ENCODE data around the gene PER3. TPM values are rescaled to one million over a fixed set of nuclear protein-coding genes. Genes with fewer than 3 reads are reported as not detected.

The PER3 gene
- total and polyA plus RNA-seq, 2 donors (not counting 1 experiment from before 2014, with no cell fraction given), result 2.4 to 5.8 TPM

GRCh38 chr1:7753641-7754040 is 30.4 kb upstream of the PER3 start:
- no peak for TF ChIP-seq EZH2 (IDR thresholded peaks at IDR 0.05; ENCODE audit: borderline replicate concordance, insufficient read depth, low read depth, low read length, poor library complexity, severe bottlenecking)
- Mint-ChIP-seq H3K4me1 (peaks cover 4% of the 10 kb centered on the region), H3K27me3 (no peaks in the 10 kb centered on the region), H3K9me3 (ENCODE audit: insufficient read depth) (no peaks in the 10 kb centered on the region), H3K4me3 (no peak overlapping the region), H3K27ac (no peak overlapping the region)
- H3K9ac ChIP-seq (ENCODE audit: low read length), result no peak overlapping the region
- H3K79me2 ChIP-seq (ENCODE audit: control insufficient read depth, insufficient read depth, low read length), result no peaks in the 10 kb centered on the region
- peaks cover 0 to 7% of the 10 kb centered on the region in 2 donors for H3K4me1 ChIP-seq (ENCODE audit: control insufficient read depth in 2 of 2, insufficient read depth in 2 of 2, low read length in 2 of 2)
- no peaks in the 10 kb centered on the region for H3K9me3 ChIP-seq (ENCODE audit: control extremely low read depth in 1 of 3, control insufficient read depth in 2 of 3, insufficient read depth in 1 of 3, low read length in 2 of 3)
- no peak for DNase-seq
- H4K20me1 ChIP-seq (ENCODE audit: control insufficient read depth, insufficient read depth, low read length, poor library complexity, severe bottlenecking), result no peaks in the 10 kb centered on the region
- no peak overlapping the region for H3K4me3 ChIP-seq (ENCODE audit: control extremely low read depth in 1 of 5, extremely low read depth in 1 of 5, insufficient read depth in 1 of 5, low read depth in 2 of 5, low read length in 4 of 5)
- H3K27ac ChIP-seq (ENCODE audit: low read length in 2 of 2), result no peak overlapping the region
- intact Hi-C loops (cut with micrococcal nuclease), result loop anchor here (2.0 kb wide), 2 partner anchors 49 to 149 kb away; no protein-coding TSS in a partner anchor
- no peaks in the 10 kb centered on the region for H3K36me3 ChIP-seq (replicated peaks in 1 of 2; ENCODE audit: control extremely low read depth in 1 of 2, control insufficient read depth in 1 of 2, extremely low read depth in 1 of 2, insufficient read depth in 2 of 2, low read length in 1 of 2)
- no peak overlapping the region for H2AFZ ChIP-seq (ENCODE audit: insufficient read depth, low read depth, low read length, poor library complexity, severe bottlenecking)
- no peaks in the 10 kb centered on the region for H3K27me3 ChIP-seq (replicated peaks in 1 of 4; ENCODE audit: control extremely low read depth in 1 of 4, control insufficient read depth in 3 of 4, insufficient read depth in 4 of 4, low read length in 3 of 4)
- ChIA-PET POLR2A (interaction anchor here (0.5 kb wide), 1 partner anchor 104 kb away, joined by 3 read pairs; no protein-coding TSS in a partner anchor), CTCF (interaction anchor here (0.6 to 11.3 kb wide), 21 partner anchors 8 to 1785 kb away, joined by 3 to 504 read pairs (median 8); no protein-coding TSS in a partner anchor)
- ATAC-seq (ENCODE audit: low read depth), result no peak
- 40% methylated on average over 1 of the region's 3 CpGs for WGBS (ENCODE audit: insufficient coverage)
- H3K4me2 ChIP-seq (replicated peaks; ENCODE audit: low read depth, low read length, poor library complexity, severe bottlenecking), result no peak overlapping the region

- CTCF ChIA-PET, result interaction anchor here (0.6 to 11.3 kb wide), 7 partner anchors 7 to 1786 kb away, joined by 3 to 504 read pairs (median 17); no protein-coding TSS in a partner anchor
- H3K9me3 Mint-ChIP-seq (ENCODE audit: insufficient read depth), result no peaks in the 10 kb centered on the region
- ATAC-seq (ENCODE audit: low read depth) (no peak), DNase-seq (no peak)
- TF ChIP-seq EZH2 (IDR thresholded peaks at IDR 0.05; ENCODE audit: borderline replicate concordance, insufficient read depth, low read depth, low read length, poor library complexity, severe bottlenecking), result no peak
- TF ChIP-seq, protein P1, sequence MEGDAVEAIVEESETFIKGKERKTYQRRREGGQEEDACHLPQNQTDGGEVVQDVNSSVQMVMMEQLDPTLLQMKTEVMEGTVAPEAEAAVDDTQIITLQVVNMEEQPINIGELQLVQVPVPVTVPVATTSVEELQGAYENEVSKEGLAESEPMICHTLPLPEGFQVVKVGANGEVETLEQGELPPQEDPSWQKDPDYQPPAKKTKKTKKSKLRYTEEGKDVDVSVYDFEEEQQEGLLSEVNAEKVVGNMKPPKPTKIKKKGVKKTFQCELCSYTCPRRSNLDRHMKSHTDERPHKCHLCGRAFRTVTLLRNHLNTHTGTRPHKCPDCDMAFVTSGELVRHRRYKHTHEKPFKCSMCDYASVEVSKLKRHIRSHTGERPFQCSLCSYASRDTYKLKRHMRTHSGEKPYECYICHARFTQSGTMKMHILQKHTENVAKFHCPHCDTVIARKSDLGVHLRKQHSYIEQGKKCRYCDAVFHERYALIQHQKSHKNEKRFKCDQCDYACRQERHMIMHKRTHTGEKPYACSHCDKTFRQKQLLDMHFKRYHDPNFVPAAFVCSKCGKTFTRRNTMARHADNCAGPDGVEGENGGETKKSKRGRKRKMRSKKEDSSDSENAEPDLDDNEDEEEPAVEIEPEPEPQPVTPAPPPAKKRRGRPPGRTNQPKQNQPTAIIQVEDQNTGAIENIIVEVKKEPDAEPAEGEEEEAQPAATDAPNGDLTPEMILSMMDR (IDR thresholded peaks at IDR 0.05), result no peak
- Histone ChIP-seq H4K20me1 (ENCODE audit: control insufficient read depth, insufficient read depth, low read length, poor library complexity, severe bottlenecking) (no peaks in the 10 kb centered on the region), H3K27ac (ENCODE audit: low read length in 2 of 2) (no peak overlapping the region), H3K36me3 (replicated peaks in 1 of 2; ENCODE audit: control extremely low read depth in 1 of 2, control insufficient read depth in 1 of 2, extremely low read depth in 1 of 2, insufficient read depth in 2 of 2, low read length in 1 of 2) (no peaks in the 10 kb centered on the region), H3K4me2 (replicated peaks; ENCODE audit: low read depth, low read length, poor library complexity, severe bottlenecking) (no peak overlapping the region), H3K4me3 (ENCODE audit: control extremely low read depth in 1 of 5, extremely low read depth in 1 of 5, insufficient read depth in 1 of 5, low read depth in 2 of 5, low read length in 4 of 5) (no peak overlapping the region), H3K4me1 (ENCODE audit: control insufficient read depth in 2 of 2, insufficient read depth in 2 of 2, low read length in 2 of 2) (peaks cover 0 to 7% of the 10 kb centered on the region in 2 donors), H2AFZ (ENCODE audit: insufficient read depth, low read depth, low read length, poor library complexity, severe bottlenecking) (no peak overlapping the region), H3K79me2 (ENCODE audit: control insufficient read depth, insufficient read depth, low read length) (no peaks in the 10 kb centered on the region), H3K9ac (ENCODE audit: low read length) (no peak overlapping the region), H3K9me3 (ENCODE audit: control extremely low read depth in 1 of 3, control insufficient read depth in 2 of 3, insufficient read depth in 1 of 3, low read length in 2 of 3) (no peaks in the 10 kb centered on the region), H3K27me3 (replicated peaks in 1 of 4; ENCODE audit: control extremely low read depth in 1 of 4, control insufficient read depth in 3 of 4, insufficient read depth in 4 of 4, low read length in 3 of 4) (no peaks in the 10 kb centered on the region)
- H3K27ac Mint-ChIP-seq, result no peak overlapping the region
- POLR2A ChIA-PET, result interaction anchor here (0.5 kb wide), 1 partner anchor 103 kb away, joined by 3 read pairs; no protein-coding TSS in a partner anchor
- H3K27me3 Mint-ChIP-seq, result no peaks in the 10 kb centered on the region
- intact Hi-C loops (cut with micrococcal nuclease), result no loop called here
- WGBS (ENCODE audit: insufficient coverage), result no CpG with 5 or more reads among the region's 3 CpGs
- peaks cover 4% of the 10 kb centered on the region for H3K4me1 Mint-ChIP-seq
- H3K4me3 Mint-ChIP-seq, result no peak overlapping the region
Measured at GRCh38 chr1:7754234-7754633, 29.9 kb upstream of the PER3 start.
